ENCODE data around the gene AGAP1.

Gene AGAP1

DNA sequence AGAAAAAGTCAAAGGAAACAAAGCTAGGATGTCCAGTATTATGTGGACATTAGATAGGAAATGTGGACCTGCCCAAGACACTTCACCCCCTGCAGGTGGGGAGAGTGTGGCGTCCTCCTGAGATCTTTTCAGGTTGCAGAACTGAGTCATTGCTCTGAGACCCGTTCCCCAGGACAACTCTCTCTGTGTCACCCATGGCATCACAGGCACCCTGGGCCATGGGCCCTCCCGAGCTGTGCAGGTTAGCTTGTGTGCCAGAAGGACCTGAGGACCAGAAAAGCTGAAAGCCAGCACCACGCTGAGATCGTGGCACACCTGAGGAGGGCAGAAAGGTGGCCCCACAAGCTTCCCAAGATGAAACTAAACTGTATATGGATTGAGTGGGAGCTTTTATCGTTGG lies 229.5 kb downstream of the AGAP1 start:
- no peak for DNase-seq (ENCODE audit: low read depth)
- TF ChIP-seq, protein P1, sequence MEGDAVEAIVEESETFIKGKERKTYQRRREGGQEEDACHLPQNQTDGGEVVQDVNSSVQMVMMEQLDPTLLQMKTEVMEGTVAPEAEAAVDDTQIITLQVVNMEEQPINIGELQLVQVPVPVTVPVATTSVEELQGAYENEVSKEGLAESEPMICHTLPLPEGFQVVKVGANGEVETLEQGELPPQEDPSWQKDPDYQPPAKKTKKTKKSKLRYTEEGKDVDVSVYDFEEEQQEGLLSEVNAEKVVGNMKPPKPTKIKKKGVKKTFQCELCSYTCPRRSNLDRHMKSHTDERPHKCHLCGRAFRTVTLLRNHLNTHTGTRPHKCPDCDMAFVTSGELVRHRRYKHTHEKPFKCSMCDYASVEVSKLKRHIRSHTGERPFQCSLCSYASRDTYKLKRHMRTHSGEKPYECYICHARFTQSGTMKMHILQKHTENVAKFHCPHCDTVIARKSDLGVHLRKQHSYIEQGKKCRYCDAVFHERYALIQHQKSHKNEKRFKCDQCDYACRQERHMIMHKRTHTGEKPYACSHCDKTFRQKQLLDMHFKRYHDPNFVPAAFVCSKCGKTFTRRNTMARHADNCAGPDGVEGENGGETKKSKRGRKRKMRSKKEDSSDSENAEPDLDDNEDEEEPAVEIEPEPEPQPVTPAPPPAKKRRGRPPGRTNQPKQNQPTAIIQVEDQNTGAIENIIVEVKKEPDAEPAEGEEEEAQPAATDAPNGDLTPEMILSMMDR (IDR thresholded peaks at IDR 0.05; ENCODE audit: insufficient read depth, low read depth, low read length, missing control alignments) = no peak
- no peak overlapping the region for H3K4me3 ChIP-seq (ENCODE audit: low read depth, low read length)

DNA sequence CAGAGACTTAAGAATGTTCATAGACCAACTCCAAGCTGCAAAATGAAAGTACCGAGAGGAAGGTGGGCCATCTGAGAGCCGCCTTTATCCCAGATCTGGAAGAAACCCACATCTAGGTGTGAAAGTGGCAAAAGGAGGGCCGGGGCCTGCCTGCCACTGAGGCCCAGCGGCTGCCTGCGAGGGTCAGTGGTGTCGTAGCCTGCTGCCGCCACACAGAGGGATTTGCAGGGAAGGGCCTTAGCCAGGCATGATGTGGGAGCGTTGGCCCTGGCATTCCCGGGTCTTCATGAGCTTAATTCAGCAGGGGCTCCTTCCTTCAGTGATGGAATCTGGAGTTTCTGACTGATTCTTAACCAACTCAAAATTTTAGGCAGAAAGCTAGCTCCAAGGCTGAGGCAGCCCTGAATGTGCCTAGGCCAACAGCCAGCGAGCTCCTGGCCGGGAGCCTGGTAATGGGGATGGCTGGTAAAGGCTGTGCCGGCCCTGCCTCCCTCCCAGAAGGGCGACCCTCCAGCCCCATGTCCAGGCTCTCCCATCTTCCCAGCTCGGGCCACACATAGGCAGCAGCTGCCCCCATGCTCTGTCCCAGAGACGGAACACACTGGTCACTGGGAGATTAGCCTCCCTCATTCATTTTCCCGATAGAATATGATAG lies 230.1 kb downstream of the AGAP1 start:
- TF ChIP-seq, protein P1 (IDR thresholded peaks at IDR 0.05; ENCODE audit: insufficient read depth, low read depth, low read length, missing control alignments) = no peak
- DNase-seq (ENCODE audit: low read depth) = no peak
- H3K4me3 ChIP-seq (ENCODE audit: low read depth, low read length) = no peak overlapping the region

- no peak overlapping the region for H3K4me3 ChIP-seq (ENCODE audit: low read depth, low read length)
- no peak for DNase-seq (ENCODE audit: low read depth)
- TF ChIP-seq, protein P1 (IDR thresholded peaks at IDR 0.05; ENCODE audit: insufficient read depth, low read depth, low read length, missing control alignments) = no peak
These were observed 231.2 kb downstream of the AGAP1 start for GRCh38 chr2:235725016-235725489.

GRCh38 chr2:235725841-235726240 lies 232.0 kb downstream of the AGAP1 start:
- DNase-seq (ENCODE audit: low read depth) = no peak
- TF ChIP-seq, protein P1 (IDR thresholded peaks at IDR 0.05; ENCODE audit: insufficient read depth, low read depth, low read length, missing control alignments) = no peak

DNA sequence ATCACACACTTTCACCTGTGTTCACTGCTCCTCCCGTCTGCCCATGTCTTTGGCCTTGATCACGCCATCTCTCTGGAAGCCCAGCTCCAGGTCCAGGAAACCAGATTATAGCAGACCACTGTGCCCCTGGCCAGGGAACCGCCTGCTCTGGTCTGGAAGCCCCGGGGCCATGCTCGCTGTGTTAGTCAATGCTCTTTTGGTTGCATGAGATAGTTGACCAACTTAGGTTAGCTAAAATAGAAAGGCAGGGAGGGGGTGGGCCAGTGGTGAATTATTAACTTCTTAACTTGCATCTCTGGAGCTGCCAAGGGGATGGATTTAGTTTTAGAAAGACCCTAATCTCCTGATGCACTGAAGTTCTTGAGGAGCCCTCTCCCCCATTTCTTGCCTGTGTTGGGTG lies 232.7 kb downstream of the AGAP1 start:
- DNase-seq (ENCODE audit: low read depth) = no peak
- TF ChIP-seq, protein P1 (IDR thresholded peaks at IDR 0.05; ENCODE audit: insufficient read depth, low read depth, low read length, missing control alignments) = no peak
- H3K4me3 ChIP-seq (ENCODE audit: low read depth, low read length) = no peak overlapping the region

More at GRCh38 chr2:235725841-235726240, 232.0 kb downstream of the AGAP1 start:
- H3K4me3 ChIP-seq (ENCODE audit: low read depth, low read length) = no peak overlapping the region

GRCh38 chr2:235727174-235727573 lies 233.3 kb downstream of the AGAP1 start:
- no peak for DNase-seq (ENCODE audit: low read depth)
- no peak overlapping the region for H3K4me3 ChIP-seq (ENCODE audit: low read depth, low read length)
- TF ChIP-seq, protein P1 (IDR thresholded peaks at IDR 0.05; ENCODE audit: insufficient read depth, low read depth, low read length, missing control alignments) = no peak

All from GM12865 (cell line).